ENCODE data around the gene KIAA1328.

GRCh38 chr18:36887864-36888263 lies 58.9 kb downstream of the KIAA1328 start:
- TF ChIP-seq CTCF (IDR thresholded peaks at IDR 0.05) (no peak), POLR2A (IDR thresholded peaks at IDR 0.05) (no peak)

Measured in tibial nerve (tissue), 3 donors.